ENCODE data around the gene BBLN. TPM values are rescaled to one million over a fixed set of nuclear protein-coding genes. Genes with fewer than 3 reads are reported as not detected.

BBLN gene
- polyA plus RNA-seq, 3 donors from 2014 or later, result 115 to 194 (median 182) TPM

DNA sequence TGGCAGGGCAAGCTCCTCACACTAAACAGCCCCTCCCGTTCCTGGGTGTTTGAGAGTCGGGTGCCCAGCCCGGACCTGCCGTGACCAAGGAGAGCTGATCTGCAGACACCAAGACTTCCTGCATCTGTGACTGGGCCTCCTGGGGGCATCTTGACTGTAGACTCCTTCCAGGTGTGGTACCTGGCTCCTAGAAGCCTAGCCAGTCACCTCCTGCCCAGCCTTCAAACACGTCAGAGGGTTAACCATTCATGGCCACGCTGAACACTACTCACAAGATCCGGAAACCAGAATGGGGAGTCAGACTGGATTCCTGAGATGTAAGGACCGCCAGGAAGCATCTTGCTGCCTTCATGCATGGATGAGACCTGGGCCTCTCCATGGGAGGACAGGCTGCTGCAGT lies 14.5 kb upstream of the BBLN start:
- Mint-ChIP-seq H3K27me3 (ENCODE audit: low read depth in 3 of 3) (peaks cover 0 to 3% (median 0%) of the 10 kb centered on the region in 3 donors), H3K4me1 (no peaks in the 10 kb centered on the region), H3K36me3 (no peaks in the 10 kb centered on the region), H3K4me3 (no peak overlapping the region), H3K9me3 (no peaks in the 10 kb centered on the region), H3K27ac (no peak overlapping the region)
- DNase-seq, result no peak

DNA sequence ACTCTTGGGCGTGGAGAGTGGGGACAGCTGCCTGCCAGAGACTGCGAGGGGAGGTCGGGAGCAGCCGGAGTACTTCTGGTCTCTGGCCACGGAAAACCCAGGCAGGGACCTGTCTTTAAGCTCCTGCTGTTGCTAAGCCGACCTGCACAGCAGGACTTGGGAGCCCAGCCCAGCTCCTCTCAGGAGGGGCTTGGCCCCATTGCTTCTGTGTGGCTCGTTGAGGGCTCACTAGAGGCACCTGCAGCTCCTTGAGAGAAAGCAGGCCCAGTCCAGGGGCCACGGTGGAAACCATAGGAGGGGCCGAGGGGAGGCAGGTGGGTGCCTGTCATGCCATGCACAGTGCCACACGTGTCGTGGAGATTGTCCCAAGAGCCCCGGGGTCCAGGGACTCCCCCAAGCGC lies 14.1 kb upstream of the BBLN start:
- Mint-ChIP-seq H3K4me3 (no peak overlapping the region), H3K27me3 (ENCODE audit: low read depth in 3 of 3) (peaks cover 0 to 3% (median 0%) of the 10 kb centered on the region in 3 donors), H3K27ac (no peak overlapping the region), H3K36me3 (no peaks in the 10 kb centered on the region), H3K9me3 (no peaks in the 10 kb centered on the region), H3K4me1 (no peaks in the 10 kb centered on the region)
- DNase-seq, result no peak

GRCh38 chr9:128146591-128147120 lies 13.4 kb upstream of the BBLN start:
- Mint-ChIP-seq H3K9me3 (no peaks in the 10 kb centered on the region), H3K27me3 (ENCODE audit: low read depth in 3 of 3) (peaks cover 0 to 3% (median 0%) of the 10 kb centered on the region in 3 donors), H3K27ac (no peak overlapping the region), H3K36me3 (no peaks in the 10 kb centered on the region), H3K4me1 (no peaks in the 10 kb centered on the region), H3K4me3 (no peak overlapping the region)
- no peak for DNase-seq

GRCh38 chr9:128148509-128149000 lies 11.5 kb upstream of the BBLN start:
- Mint-ChIP-seq H3K27me3 (ENCODE audit: low read depth in 3 of 3) (peaks cover 0 to 4% (median 0%) of the 10 kb centered on the region in 3 donors), H3K4me3 (no peak overlapping the region), H3K36me3 (no peaks in the 10 kb centered on the region), H3K9me3 (no peaks in the 10 kb centered on the region), H3K27ac (no peak overlapping the region), H3K4me1 (no peaks in the 10 kb centered on the region)
- DNase-seq, result no peak

DNA sequence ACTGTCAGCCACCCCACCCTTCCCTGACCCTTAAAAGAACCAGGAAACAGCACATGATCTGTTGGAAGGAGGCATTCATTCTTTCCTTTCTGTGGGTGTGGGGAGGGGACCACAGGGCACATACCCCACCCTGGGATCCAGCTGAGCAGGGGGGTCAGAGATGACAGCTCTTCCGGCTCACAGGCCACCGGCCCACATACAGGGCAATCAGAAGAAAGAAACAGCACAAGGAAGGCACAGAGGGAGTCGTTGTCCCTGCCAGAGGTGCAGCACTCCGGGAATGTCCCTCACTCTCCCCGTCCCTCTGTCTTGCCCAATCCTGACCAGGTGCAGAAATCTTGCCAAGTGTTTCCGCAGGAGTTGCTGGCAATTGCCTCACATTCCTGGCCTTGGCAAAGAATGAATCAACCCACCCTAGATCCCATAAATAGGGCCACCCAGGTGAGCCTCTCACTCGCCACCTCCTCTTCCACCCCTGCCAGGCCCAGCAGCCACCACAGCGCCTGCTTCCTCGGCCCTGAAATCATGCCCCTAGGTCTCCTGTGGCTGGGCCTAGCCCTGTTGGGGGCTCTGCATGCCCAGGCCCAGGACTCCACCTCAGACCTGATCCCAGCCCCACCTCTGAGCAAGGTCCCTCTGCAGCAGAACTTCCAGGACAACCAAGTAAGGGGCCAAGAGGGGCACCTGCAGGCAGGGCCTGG lies 10.9 kb upstream of the BBLN start, which contains the start of gene LCN2:
Gene LCN2 (plus strand): TSS at position 453 of the 701 bp plus-strand sequence. CDS start 73 bp downstream, at position 526.
- Mint-ChIP-seq H3K27ac (no peak within 1 kb of the TSS), H3K4me1 (no peaks in the 10 kb centered on the region), H3K4me3 (no peak within 1 kb of the TSS), H3K36me3 (no peaks in the 10 kb centered on the region), H3K27me3 (ENCODE audit: low read depth in 3 of 3) (peaks cover 0 to 4% (median 0%) of the 10 kb centered on the region in 3 donors), H3K9me3 (no peaks in the 10 kb centered on the region)
- DNase-seq, result no peak

DNA sequence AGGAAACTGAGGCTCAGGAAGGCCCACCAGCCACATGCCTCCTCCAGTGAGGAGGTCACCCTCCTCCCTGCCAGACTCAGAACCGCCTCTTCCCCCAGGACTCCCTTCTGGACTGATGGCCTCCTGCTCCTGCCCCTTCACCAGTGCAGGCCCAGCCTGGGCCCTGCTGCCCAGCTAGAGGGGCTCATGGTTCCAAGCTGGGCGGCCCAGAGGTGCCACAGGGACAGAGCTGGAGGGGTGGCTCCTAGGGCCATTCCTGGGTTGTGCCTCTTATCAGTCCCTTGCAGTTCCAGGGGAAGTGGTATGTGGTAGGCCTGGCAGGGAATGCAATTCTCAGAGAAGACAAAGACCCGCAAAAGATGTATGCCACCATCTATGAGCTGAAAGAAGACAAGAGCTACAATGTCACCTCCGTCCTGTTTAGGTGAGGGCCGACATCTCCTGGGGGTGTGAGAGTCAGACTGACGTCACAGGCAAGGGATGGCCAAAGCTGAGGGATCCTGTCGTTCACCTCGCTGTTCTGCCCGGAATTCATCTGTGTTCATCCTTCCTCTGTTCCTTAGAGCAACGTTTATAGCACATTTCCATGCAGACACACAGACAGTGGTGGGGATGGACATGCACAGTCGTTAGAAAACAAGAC lies 10.0 kb upstream of the BBLN start:
- Mint-ChIP-seq H3K4me1 (no peaks in the 10 kb centered on the region), H3K36me3 (no peaks in the 10 kb centered on the region), H3K9me3 (no peaks in the 10 kb centered on the region), H3K27me3 (ENCODE audit: low read depth in 3 of 3) (peaks cover 0 to 4% (median 0%) of the 10 kb centered on the region in 3 donors), H3K27ac (no peak overlapping the region), H3K4me3 (no peak overlapping the region)
- no peak for DNase-seq

- Mint-ChIP-seq H3K4me1 (no peaks in the 10 kb centered on the region), H3K27me3 (ENCODE audit: low read depth in 3 of 3) (peaks cover 0 to 4% (median 0%) of the 10 kb centered on the region in 3 donors), H3K36me3 (no peaks in the 10 kb centered on the region), H3K27ac (no peak overlapping the region), H3K9me3 (no peaks in the 10 kb centered on the region), H3K4me3 (no peak overlapping the region)
- DNase-seq, result no peak
These were observed 9.3 kb upstream of the BBLN start for GRCh38 chr9:128150594-128151308.

GRCh38 chr9:128151309-128152132 lies 8.5 kb upstream of the BBLN start:
- H3K27ac Mint-ChIP-seq, result no peak overlapping the region
- DNase-seq, result no peak
- H3K27me3 Mint-ChIP-seq (ENCODE audit: low read depth in 3 of 3), result peaks cover 0 to 4% (median 0%) of the 10 kb centered on the region in 3 donors
- no peak overlapping the region for H3K4me3 Mint-ChIP-seq
- H3K4me1 Mint-ChIP-seq, result no peaks in the 10 kb centered on the region
- H3K36me3 Mint-ChIP-seq, result no peaks in the 10 kb centered on the region
- no peaks in the 10 kb centered on the region for H3K9me3 Mint-ChIP-seq

DNA sequence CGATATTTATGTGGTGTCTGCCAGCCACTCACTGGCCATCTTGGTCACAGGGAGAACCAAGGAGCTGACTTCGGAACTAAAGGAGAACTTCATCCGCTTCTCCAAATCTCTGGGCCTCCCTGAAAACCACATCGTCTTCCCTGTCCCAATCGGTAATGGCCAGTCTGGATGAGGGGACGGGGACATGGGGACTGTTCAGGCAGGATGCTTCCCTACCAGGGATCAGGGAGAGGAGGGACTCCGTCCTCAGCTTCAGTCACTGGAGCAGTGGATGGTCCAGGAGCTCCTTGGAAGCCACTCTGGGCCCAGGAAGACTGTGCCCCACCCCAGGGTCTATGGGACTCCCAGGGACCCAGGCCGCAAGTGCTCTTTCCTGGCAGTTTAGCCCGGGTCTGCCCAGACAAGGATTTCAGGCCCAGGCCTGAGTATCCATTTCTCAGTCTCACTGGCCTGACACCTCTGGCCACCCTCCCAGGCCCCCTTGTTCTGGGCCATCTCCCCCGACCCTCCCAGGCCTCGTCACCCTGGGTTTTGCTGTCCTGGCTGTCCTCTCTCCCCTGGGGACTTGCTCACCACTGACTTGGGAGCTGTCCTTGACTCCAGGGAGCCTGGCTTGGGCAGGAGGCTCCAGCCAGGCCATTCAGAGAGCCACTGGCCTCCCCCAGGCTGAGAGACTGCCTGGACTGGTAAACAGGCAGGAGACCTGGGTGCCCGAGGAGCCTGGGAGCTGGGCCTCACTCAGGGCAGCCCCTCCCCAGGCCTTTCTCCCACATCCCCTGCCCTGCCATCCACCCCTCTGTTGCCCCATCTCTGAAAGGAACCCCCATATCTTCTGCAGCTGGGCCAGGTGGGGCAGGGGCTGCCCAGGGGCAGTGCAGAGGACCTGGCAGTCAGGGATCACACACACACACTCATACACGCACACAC lies 7.7 kb upstream of the BBLN start:
- no peak overlapping the region for H3K4me3 Mint-ChIP-seq
- H3K27ac Mint-ChIP-seq, result no peak overlapping the region
- H3K4me1 Mint-ChIP-seq, result no peaks in the 10 kb centered on the region
- H3K27me3 Mint-ChIP-seq (ENCODE audit: low read depth in 3 of 3), result peaks cover 0 to 4% (median 0%) of the 10 kb centered on the region in 3 donors
- H3K36me3 Mint-ChIP-seq, result no peaks in the 10 kb centered on the region
- DNase-seq, result no peak
- H3K9me3 Mint-ChIP-seq, result no peaks in the 10 kb centered on the region

GRCh38 chr9:128153060-128153946 lies 6.8 kb upstream of the BBLN start:
- no peak for DNase-seq
- no peaks in the 10 kb centered on the region for H3K36me3 Mint-ChIP-seq
- no peak overlapping the region for H3K4me3 Mint-ChIP-seq
- no peaks in the 10 kb centered on the region for H3K9me3 Mint-ChIP-seq
- no peaks in the 10 kb centered on the region for H3K4me1 Mint-ChIP-seq
- no peak overlapping the region for H3K27ac Mint-ChIP-seq
- peaks cover 0 to 4% (median 0%) of the 10 kb centered on the region in 3 donors for H3K27me3 Mint-ChIP-seq (ENCODE audit: low read depth in 3 of 3)

DNA sequence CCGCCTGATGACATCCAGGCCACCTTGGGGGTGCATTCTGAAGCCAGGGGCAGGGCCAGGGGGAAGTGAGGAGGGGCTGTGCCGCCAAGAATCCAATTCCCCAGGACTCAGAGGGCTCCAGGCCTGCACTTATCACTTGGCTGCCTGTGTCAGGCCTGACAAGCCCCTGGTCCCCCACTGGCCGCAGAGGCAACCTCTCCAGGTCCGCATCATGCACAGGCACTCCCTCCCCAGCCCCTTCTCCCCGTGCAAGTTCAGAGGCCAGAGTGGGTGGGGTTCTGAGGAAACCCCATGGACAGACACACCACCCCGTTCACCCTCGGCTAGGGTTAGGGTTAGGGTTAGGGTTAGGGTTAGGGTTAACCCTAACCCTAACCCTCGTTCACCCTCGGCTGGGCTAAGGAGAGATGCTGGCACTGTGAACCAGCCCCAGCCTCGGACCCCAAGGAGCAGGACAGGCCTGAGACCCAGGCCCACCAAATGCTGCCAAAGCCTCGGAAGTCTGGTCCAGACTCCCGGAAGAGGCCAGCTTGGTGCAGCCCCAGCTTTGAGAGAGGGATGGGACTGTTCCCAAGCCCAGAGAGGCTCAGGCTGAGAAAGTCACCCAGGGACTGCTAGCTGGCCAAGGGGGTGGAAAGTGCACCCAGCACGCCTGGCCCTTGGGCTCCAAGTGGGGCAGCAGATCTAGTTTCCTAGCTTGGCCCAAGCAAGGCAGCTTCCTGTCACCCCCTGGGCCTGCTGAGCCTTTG lies 5.9 kb upstream of the BBLN start:
- no peak for DNase-seq
- peaks cover 1 to 2% of the 10 kb centered on the region in 2 donors for H3K4me1 Mint-ChIP-seq
- peaks cover 0 to 4% (median 0%) of the 10 kb centered on the region in 3 donors for H3K27me3 Mint-ChIP-seq (ENCODE audit: low read depth in 3 of 3)
- no peak overlapping the region for H3K4me3 Mint-ChIP-seq
- no peaks in the 10 kb centered on the region for H3K36me3 Mint-ChIP-seq
- H3K27ac Mint-ChIP-seq, result no peak overlapping the region
- H3K9me3 Mint-ChIP-seq, result no peaks in the 10 kb centered on the region

Data from immature natural killer cell (primary cell).